Transverse colon (tissue), 4 donors: ENCODE measurements around the gene SCOC.

Experiments used
- CTCF ChIP-seq, 5 experiments: fragments of 200-600 bp in 3 of 5; fragments of 450-650 bp in 2 of 5; sonication (generic) in 3 of 5; IDR thresholded peaks; 1 replicate in 2 of 5; 2 replicates in 3 of 5; pipeline ENCODE4 v1.5.1; 2016 to 2017; ENCODE audit warnings: antibody characterized with exemption in 5 of 5, inconsistent platforms in 3 of 5, mild to moderate bottlenecking in 2 of 5, moderate library complexity in 1 of 5
- EP300 ChIP-seq: sonication (generic); formaldehyde crosslinking; IDR thresholded peaks from one replicate; pipeline ENCODE4 v1.6.1; 2017; ENCODE audit warnings: antibody characterized with exemption, low read depth
- POLR2A ChIP-seq: fragments of 450-650 bp; IDR thresholded peaks from one replicate; pipeline ENCODE4 v1.6.1; 2016; ENCODE audit warnings: antibody characterized with exemption, mild to moderate bottlenecking, moderate library complexity
- POLR2AphosphoS5 ChIP-seq, 3 donors: sonication (generic); formaldehyde crosslinking; IDR thresholded peaks; one replicate each; pipeline ENCODE4 v1.6.1; 2016; ENCODE audit warnings: antibody characterized with exemption in 3 of 3

GRCh38 chr4:140346136-140346535 lies 27.3 kb upstream of the SCOC start:
- no peak for TF ChIP-seq POLR2AphosphoS5 (IDR thresholded peaks at IDR 0.05)
- TF ChIP-seq CTCF (IDR thresholded peaks at IDR 0.05) = no peak
- no peak for TF ChIP-seq EP300
- TF ChIP-seq POLR2A = no peak
